Activated naive CD8-positive, alpha-beta T cell treated with anti-CD3 and anti-CD28 coated beads, Interleukin-2, amount 50 U/mL, for 24 hours (primary cell): ENCODE results near the gene OSBPL1A.

Experiments used
- ATAC-seq: fragments of 150-1000 bp; cut with Tn5 transposase; one replicate; pipeline ENCODE4 v1.10.0; 2021
- DNase-seq: peaks from one replicate; pipeline ENCODE4 v3.0.0; 2021
- H3K27ac Mint-ChIP-seq: one replicate; pipeline ENCODE4 v1.8.0; 2021; ENCODE audit warnings: mild to moderate bottlenecking, mixed read lengths
- H3K27me3 Mint-ChIP-seq: one replicate; pipeline ENCODE4 v1.8.0; 2021; ENCODE audit warnings: mixed read lengths
- H3K36me3 Mint-ChIP-seq: one replicate; pipeline ENCODE4 v1.8.0; 2021; ENCODE audit warnings: low read depth, mixed read lengths
- H3K4me1 Mint-ChIP-seq: one replicate; pipeline ENCODE4 v1.8.0; 2021; ENCODE audit warnings: mixed read lengths
- H3K4me3 Mint-ChIP-seq: one replicate; pipeline ENCODE4 v1.8.0; 2021; ENCODE audit warnings: mild to moderate bottlenecking, moderate library complexity, mixed read lengths
- H3K9me3 Mint-ChIP-seq: one replicate; pipeline ENCODE4 v1.8.0; 2021; ENCODE audit warnings: mixed read lengths

The OSBPL1A gene

GRCh38 chr18:24274837-24275236, 122.8 kb downstream of the OSBPL1A start:
- no peaks in the 10 kb centered on the region for H3K9me3 Mint-ChIP-seq
- H3K4me1 Mint-ChIP-seq: peaks cover 6% of the 10 kb centered on the region
- ATAC-seq (no peak), DNase-seq (no peak)
- no peaks in the 10 kb centered on the region for H3K36me3 Mint-ChIP-seq
- H3K27me3 Mint-ChIP-seq: peaks cover 31% of the 10 kb centered on the region
- no peak overlapping the region for H3K4me3 Mint-ChIP-seq
- no peak overlapping the region for H3K27ac Mint-ChIP-seq

GRCh38 chr18:24273596-24273995, 124.0 kb downstream of the OSBPL1A start:
- Mint-ChIP-seq H3K36me3 (no peaks in the 10 kb centered on the region), H3K9me3 (no peaks in the 10 kb centered on the region), H3K4me1 (peaks cover 6% of the 10 kb centered on the region), H3K27me3 (peaks cover 31% of the 10 kb centered on the region), H3K27ac (no peak overlapping the region), H3K4me3 (no peak overlapping the region)
- DNase-seq (no peak), ATAC-seq (no peak)

- DNase-seq: no peak
These were observed 125.4 kb downstream of the OSBPL1A start for GRCh38 chr18:24272229-24272525.

GRCh38 chr18:24271381-24272228, 126.0 kb downstream of the OSBPL1A start:
- ATAC-seq (peak; percentile 89), DNase-seq (peak; percentile 27)
- peaks cover 6% of the 10 kb centered on the region for H3K4me1 Mint-ChIP-seq
- no peaks in the 10 kb centered on the region for H3K36me3 Mint-ChIP-seq
- peaks cover 35% of the 10 kb centered on the region for H3K27me3 Mint-ChIP-seq
- peak overlapping the region; percentile 63 for H3K4me3 Mint-ChIP-seq
- no peak overlapping the region for H3K27ac Mint-ChIP-seq
- no peaks in the 10 kb centered on the region for H3K9me3 Mint-ChIP-seq

More at GRCh38 chr18:24272229-24272525, 125.4 kb downstream of the OSBPL1A start:
- Mint-ChIP-seq H3K27ac (no peak overlapping the region), H3K36me3 (no peaks in the 10 kb centered on the region), H3K4me1 (peaks cover 6% of the 10 kb centered on the region), H3K4me3 (peak overlapping the region; percentile 63), H3K9me3 (no peaks in the 10 kb centered on the region), H3K27me3 (peaks cover 35% of the 10 kb centered on the region)
- no peak for ATAC-seq

- Mint-ChIP-seq H3K4me3 (peak overlapping the region; percentile 32), H3K27me3 (peaks cover 35% of the 10 kb centered on the region), H3K36me3 (peaks cover 2% of the 10 kb centered on the region), H3K9me3 (peaks cover 4% of the 10 kb centered on the region), H3K27ac (no peak overlapping the region), H3K4me1 (peaks cover 6% of the 10 kb centered on the region)
- ATAC-seq (no peak), DNase-seq (no peak)
These were observed 126.7 kb downstream of the OSBPL1A start for GRCh38 chr18:24270937-24271380.

GRCh38 chr18:24270358-24270936, 127.2 kb downstream of the OSBPL1A start:
- peaks cover 35% of the 10 kb centered on the region for H3K27me3 Mint-ChIP-seq
- no peak overlapping the region for H3K27ac Mint-ChIP-seq
- ATAC-seq (no peak), DNase-seq (no peak)
- H3K4me1 Mint-ChIP-seq: peaks cover 6% of the 10 kb centered on the region
- no peak overlapping the region for H3K4me3 Mint-ChIP-seq
- H3K9me3 Mint-ChIP-seq: peaks cover 4% of the 10 kb centered on the region
- H3K36me3 Mint-ChIP-seq: peaks cover 2% of the 10 kb centered on the region

- H3K27me3 Mint-ChIP-seq: peaks cover 35% of the 10 kb centered on the region
- no peak for DNase-seq
- H3K9me3 Mint-ChIP-seq: peaks cover 4% of the 10 kb centered on the region
- H3K36me3 Mint-ChIP-seq: peaks cover 2% of the 10 kb centered on the region
- peaks cover 6% of the 10 kb centered on the region for H3K4me1 Mint-ChIP-seq
- no peak overlapping the region for H3K27ac Mint-ChIP-seq
- ATAC-seq: no peak
- H3K4me3 Mint-ChIP-seq: no peak overlapping the region
These were observed 128.7 kb downstream of the OSBPL1A start for GRCh38 chr18:24268784-24269550.

GRCh38 chr18:24267878-24268277, 129.7 kb downstream of the OSBPL1A start:
- H3K27me3 Mint-ChIP-seq: peaks cover 27% of the 10 kb centered on the region
- ATAC-seq (no peak), DNase-seq (no peak)
- H3K27ac Mint-ChIP-seq: no peak overlapping the region
- no peak overlapping the region for H3K4me3 Mint-ChIP-seq
- H3K9me3 Mint-ChIP-seq: peaks cover 4% of the 10 kb centered on the region
- H3K4me1 Mint-ChIP-seq: peaks cover 6% of the 10 kb centered on the region
- peaks cover 2% of the 10 kb centered on the region for H3K36me3 Mint-ChIP-seq

- Mint-ChIP-seq H3K36me3 (peaks cover 2% of the 10 kb centered on the region), H3K27me3 (peaks cover 16% of the 10 kb centered on the region), H3K27ac (no peak overlapping the region), H3K9me3 (peaks cover 4% of the 10 kb centered on the region), H3K4me1 (no peaks in the 10 kb centered on the region), H3K4me3 (no peak overlapping the region)
- DNase-seq (no peak), ATAC-seq (no peak)
These were observed 131.5 kb downstream of the OSBPL1A start for GRCh38 chr18:24266131-24266530.

- Mint-ChIP-seq H3K9me3 (peaks cover 4% of the 10 kb centered on the region), H3K4me3 (no peak overlapping the region), H3K4me1 (no peaks in the 10 kb centered on the region), H3K27ac (no peak overlapping the region), H3K27me3 (peaks cover 10% of the 10 kb centered on the region), H3K36me3 (peaks cover 2% of the 10 kb centered on the region)
- DNase-seq (no peak), ATAC-seq (no peak)
These were observed 132.0 kb downstream of the OSBPL1A start for GRCh38 chr18:24265502-24266064.

- no peak overlapping the region for H3K27ac Mint-ChIP-seq
- H3K4me3 Mint-ChIP-seq: no peak overlapping the region
- no peak for ATAC-seq
- no peaks in the 10 kb centered on the region for H3K4me1 Mint-ChIP-seq
- peaks cover 2% of the 10 kb centered on the region for H3K36me3 Mint-ChIP-seq
- H3K9me3 Mint-ChIP-seq: peaks cover 4% of the 10 kb centered on the region
- no peak for DNase-seq
- peaks cover 4% of the 10 kb centered on the region for H3K27me3 Mint-ChIP-seq
These were observed 134.6 kb downstream of the OSBPL1A start for GRCh38 chr18:24263050-24263449.

GRCh38 chr18:24262087-24262486, 135.5 kb downstream of the OSBPL1A start:
- DNase-seq: no peak
- H3K4me1 Mint-ChIP-seq: no peaks in the 10 kb centered on the region
- ATAC-seq: no peak
- peaks cover 4% of the 10 kb centered on the region for H3K9me3 Mint-ChIP-seq
- no peak overlapping the region for H3K27ac Mint-ChIP-seq
- H3K4me3 Mint-ChIP-seq: no peak overlapping the region
- peaks cover 2% of the 10 kb centered on the region for H3K36me3 Mint-ChIP-seq
- no peaks in the 10 kb centered on the region for H3K27me3 Mint-ChIP-seq

- Mint-ChIP-seq H3K36me3 (no peaks in the 10 kb centered on the region), H3K27ac (no peak overlapping the region), H3K27me3 (no peaks in the 10 kb centered on the region), H3K4me3 (no peak overlapping the region), H3K4me1 (no peaks in the 10 kb centered on the region), H3K9me3 (no peaks in the 10 kb centered on the region)
- ATAC-seq (no peak), DNase-seq (no peak)
These were observed 137.6 kb downstream of the OSBPL1A start for GRCh38 chr18:24259869-24260641.

GRCh38 chr18:24254071-24254470, 143.6 kb downstream of the OSBPL1A start:
- DNase-seq: no peak
- no peak overlapping the region for H3K4me3 Mint-ChIP-seq

More at GRCh38 chr18:24254071-24254470, 143.6 kb downstream of the OSBPL1A start:
- no peak for ATAC-seq
- Mint-ChIP-seq H3K27me3 (no peaks in the 10 kb centered on the region), H3K9me3 (no peaks in the 10 kb centered on the region), H3K4me1 (no peaks in the 10 kb centered on the region), H3K36me3 (no peaks in the 10 kb centered on the region), H3K27ac (no peak overlapping the region)
